GM06990 (cell line): ENCODE measurements around the gene COX7A2.
A peak's percentile ranks its signal among the peaks of the same experiment; 100 is the strongest.

Experiments
- DNase-seq: peaks from one replicate; pipeline ENCODE4 v3.0.0-alpha.2; 2011; ENCODE audit not compliant: insufficient read length; ENCODE audit errors: extremely low read depth
- H3K27me3 ChIP-seq: replicated peaks from 2 replicates; pipeline ENCODE4 v1.6.0; 2011; ENCODE audit warnings: low read length; ENCODE audit not compliant: control insufficient read depth, insufficient read depth
- H3K36me3 ChIP-seq: 2 replicates; pipeline ENCODE4 v1.5.1; 2011; ENCODE audit warnings: low read length; ENCODE audit not compliant: control insufficient read depth, insufficient read depth
- H3K4me3 ChIP-seq: replicated peaks from 2 replicates; pipeline ENCODE4 v1.5.1; 2011; ENCODE audit warnings: low read depth, mild to moderate bottlenecking, control low read depth, low read length
- TF ChIP-seq, protein P1 (sequence below): IDR thresholded peaks from 2 replicates; pipeline ENCODE4 v1.5.1; 2011; ENCODE audit warnings: low read length, control low read depth, mild to moderate bottlenecking, inconsistent platforms; ENCODE audit not compliant: insufficient read depth, poor library complexity, severe bottlenecking

The COX7A2 gene

DNA sequence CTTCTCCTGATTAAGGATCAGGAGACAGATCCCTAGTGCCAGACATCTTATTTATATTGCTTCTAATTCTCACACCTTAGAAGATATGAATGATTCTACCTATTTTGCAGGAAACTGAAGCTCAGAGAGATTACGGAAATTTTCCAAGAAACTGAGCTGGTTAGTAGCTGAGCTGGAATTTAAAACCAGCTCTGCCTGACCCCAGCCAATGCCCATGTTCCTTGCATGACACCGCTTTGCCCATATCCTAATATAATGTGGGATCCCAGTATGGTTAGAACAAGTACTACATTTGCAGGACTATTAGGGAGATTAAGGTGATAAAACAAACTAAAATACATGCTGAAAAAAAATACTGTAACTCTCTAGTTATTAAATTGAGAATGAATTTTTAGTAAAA, 39.1 kb upstream of the COX7A2 start:
- TF ChIP-seq, protein P1, sequence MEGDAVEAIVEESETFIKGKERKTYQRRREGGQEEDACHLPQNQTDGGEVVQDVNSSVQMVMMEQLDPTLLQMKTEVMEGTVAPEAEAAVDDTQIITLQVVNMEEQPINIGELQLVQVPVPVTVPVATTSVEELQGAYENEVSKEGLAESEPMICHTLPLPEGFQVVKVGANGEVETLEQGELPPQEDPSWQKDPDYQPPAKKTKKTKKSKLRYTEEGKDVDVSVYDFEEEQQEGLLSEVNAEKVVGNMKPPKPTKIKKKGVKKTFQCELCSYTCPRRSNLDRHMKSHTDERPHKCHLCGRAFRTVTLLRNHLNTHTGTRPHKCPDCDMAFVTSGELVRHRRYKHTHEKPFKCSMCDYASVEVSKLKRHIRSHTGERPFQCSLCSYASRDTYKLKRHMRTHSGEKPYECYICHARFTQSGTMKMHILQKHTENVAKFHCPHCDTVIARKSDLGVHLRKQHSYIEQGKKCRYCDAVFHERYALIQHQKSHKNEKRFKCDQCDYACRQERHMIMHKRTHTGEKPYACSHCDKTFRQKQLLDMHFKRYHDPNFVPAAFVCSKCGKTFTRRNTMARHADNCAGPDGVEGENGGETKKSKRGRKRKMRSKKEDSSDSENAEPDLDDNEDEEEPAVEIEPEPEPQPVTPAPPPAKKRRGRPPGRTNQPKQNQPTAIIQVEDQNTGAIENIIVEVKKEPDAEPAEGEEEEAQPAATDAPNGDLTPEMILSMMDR, result no peak
- Histone ChIP-seq H3K4me3 (peak overlapping the region; percentile 100), H3K27me3 (no peaks in the 10 kb centered on the region), H3K36me3 (no peaks in the 10 kb centered on the region)
- DNase-seq, result no peak

GRCh38 chr6:75281653-75282052, 38.1 kb upstream of the COX7A2 start:
- peak overlapping the region; percentile 100 for H3K4me3 ChIP-seq
- DNase-seq, result no peak
- TF ChIP-seq, protein P1, result no peak
- H3K36me3 ChIP-seq, result no peaks in the 10 kb centered on the region; the same call in 1 of the 2 replicates
- no peaks in the 10 kb centered on the region for H3K27me3 ChIP-seq

DNA sequence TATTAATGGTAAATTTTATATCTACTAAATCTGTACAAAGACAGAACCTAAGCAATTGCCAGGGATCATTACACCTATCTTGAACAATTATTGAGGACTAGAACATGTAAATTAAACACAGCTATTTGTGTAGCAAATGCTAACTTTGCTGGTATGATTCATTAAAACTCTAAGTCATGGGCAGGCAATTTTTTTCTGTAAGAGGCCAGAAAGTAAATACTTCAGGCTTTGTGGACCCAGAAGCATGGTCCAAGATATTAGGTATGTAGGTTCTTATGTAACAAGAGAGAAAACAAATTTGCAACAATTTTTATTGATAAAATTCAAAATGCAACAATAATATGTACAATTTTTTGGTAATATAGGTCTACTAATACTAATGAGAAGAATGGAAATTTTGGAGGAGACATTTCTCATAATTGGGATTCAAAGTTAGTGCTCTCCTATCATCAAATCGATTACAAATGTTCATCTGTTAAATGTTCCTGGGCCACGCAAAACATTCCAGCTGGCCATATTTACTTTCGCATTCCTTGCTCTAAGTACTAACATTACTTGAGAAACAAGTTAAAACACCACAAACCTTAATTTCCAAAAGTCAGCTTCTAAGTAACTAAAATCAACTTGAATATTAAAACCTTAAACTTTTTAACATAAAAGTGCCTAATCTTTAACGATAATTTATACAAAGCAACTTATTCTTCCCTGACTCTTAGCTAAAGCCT, 36.7 kb upstream of the COX7A2 start:
- no peaks in the 10 kb centered on the region for H3K27me3 ChIP-seq
- no peak overlapping the region; the same call in 1 of the 2 replicates for H3K4me3 ChIP-seq
- DNase-seq, result no peak
- TF ChIP-seq, protein P1, result no peak
- H3K36me3 ChIP-seq, result peaks cover 3% of the 10 kb centered on the region

- H3K27me3 ChIP-seq, result no peaks in the 10 kb centered on the region
- H3K4me3 ChIP-seq, result no peak overlapping the region
- TF ChIP-seq, protein P1, result no peak
- no peak for DNase-seq
- H3K36me3 ChIP-seq, result peaks cover 3% of the 10 kb centered on the region
Observed at GRCh38 chr6:75279418-75279817, 35.8 kb upstream of the COX7A2 start.

DNA sequence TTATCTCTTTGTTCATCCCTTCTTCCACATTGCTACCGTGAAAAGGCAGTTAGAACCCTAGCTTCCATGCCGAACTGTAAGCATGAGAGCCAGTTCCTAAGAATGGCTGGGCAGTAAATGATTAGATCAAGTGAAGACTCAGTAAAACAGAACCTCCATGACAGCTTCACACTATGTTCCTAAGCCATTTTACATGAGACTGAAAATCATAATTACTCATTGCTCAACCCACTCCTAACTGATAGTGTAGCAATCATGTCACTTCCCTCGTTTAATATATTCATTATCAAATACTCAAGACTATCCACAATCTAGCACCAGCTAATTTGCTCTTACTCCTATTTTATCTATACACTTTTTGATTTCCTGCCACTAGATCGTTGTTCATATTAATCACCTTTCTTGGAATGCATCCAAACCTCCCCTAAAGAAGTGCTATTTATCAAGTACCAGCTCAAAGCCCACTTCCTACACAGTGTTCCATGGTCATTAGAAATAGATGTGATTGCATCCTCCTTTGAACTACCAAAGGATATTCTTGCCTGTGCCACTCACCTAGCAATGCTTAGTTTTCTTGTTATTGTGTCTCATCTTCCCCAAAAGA, 35.0 kb upstream of the COX7A2 start:
- TF ChIP-seq, protein P1, result no peak
- Histone ChIP-seq H3K4me3 (no peak overlapping the region), H3K27me3 (no peaks in the 10 kb centered on the region), H3K36me3 (peaks cover 3% of the 10 kb centered on the region)
- DNase-seq, result no peak
